ENCODE measurements around the gene CACNA1H.

- TF ChIP-seq ZFP91 (CRISPR knock-in tag; IDR thresholded peaks at IDR 0.05), result no peak
- TF ChIP-seq, protein P1, sequence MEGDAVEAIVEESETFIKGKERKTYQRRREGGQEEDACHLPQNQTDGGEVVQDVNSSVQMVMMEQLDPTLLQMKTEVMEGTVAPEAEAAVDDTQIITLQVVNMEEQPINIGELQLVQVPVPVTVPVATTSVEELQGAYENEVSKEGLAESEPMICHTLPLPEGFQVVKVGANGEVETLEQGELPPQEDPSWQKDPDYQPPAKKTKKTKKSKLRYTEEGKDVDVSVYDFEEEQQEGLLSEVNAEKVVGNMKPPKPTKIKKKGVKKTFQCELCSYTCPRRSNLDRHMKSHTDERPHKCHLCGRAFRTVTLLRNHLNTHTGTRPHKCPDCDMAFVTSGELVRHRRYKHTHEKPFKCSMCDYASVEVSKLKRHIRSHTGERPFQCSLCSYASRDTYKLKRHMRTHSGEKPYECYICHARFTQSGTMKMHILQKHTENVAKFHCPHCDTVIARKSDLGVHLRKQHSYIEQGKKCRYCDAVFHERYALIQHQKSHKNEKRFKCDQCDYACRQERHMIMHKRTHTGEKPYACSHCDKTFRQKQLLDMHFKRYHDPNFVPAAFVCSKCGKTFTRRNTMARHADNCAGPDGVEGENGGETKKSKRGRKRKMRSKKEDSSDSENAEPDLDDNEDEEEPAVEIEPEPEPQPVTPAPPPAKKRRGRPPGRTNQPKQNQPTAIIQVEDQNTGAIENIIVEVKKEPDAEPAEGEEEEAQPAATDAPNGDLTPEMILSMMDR (IDR thresholded peaks at IDR 0.05 in 2 of 3, conservative IDR thresholded peaks at IDR 0.05 in 1 of 3; ENCODE audit: insufficient read depth in 2 of 3, low read depth in 1 of 3, low read length in 3 of 3), result no peak
- TF ChIP-seq CHD1 (IDR thresholded peaks at IDR 0.05; ENCODE audit: low read length), result no peak
- TF ChIP-seq PRDM10 (IDR thresholded peaks at IDR 0.05; ENCODE audit: partially characterized antibody), result no peak
Measured at GRCh38 chr16:1124291-1124690, 28.6 kb upstream of the CACNA1H start.

All from K562 (cell line).